OCI-M2 (cell line): ENCODE data around the gene OR5H2.

Experiments used
- DNase-seq: peaks from one replicate; lab custom pipeline; 2025; ENCODE audit not compliant: unreplicated experiment; lab: John Stamatoyannopoulos, UW

The OR5H2 gene

GRCh38 chr3:98329392-98330124 is 47.3 kb downstream of the OR5H2 start:
- DNase-seq = no peak

GRCh38 chr3:98331329-98331728 is 49.0 kb downstream of the OR5H2 start:
- DNase-seq = no peak
